SHP77 treated with DMSO at 0.1 percent for 48 hours (cell line): ENCODE measurements around the gene LIN7B.
A peak's percentile ranks its signal among the peaks of the same experiment; 100 is the strongest.

Experiments used
- DNase-seq: peaks from one replicate; lab custom pipeline; 2025; lab: John Stamatoyannopoulos, UW

LIN7B gene

GRCh38 chr19:49094505-49095482 lies 19.4 kb upstream of the LIN7B start:
- no peak for DNase-seq

- DNase-seq = peak; percentile 52
These were observed 16.5 kb upstream of the LIN7B start for GRCh38 chr19:49097453-49098288.

- no peak for DNase-seq
These were observed 15.4 kb upstream of the LIN7B start for GRCh38 chr19:49098795-49099194.

- no peak for DNase-seq
These were observed 13.0 kb upstream of the LIN7B start for GRCh38 chr19:49101160-49101559.

- no peak for DNase-seq
These were observed 11.9 kb upstream of the LIN7B start for GRCh38 chr19:49102303-49102702.

GRCh38 chr19:49103331-49104085 lies 10.7 kb upstream of the LIN7B start:
- DNase-seq = no peak

- no peak for DNase-seq
These were observed 9.8 kb upstream of the LIN7B start for GRCh38 chr19:49104229-49104864.

- peak; percentile 5 for DNase-seq
These were observed 7.5 kb upstream of the LIN7B start for GRCh38 chr19:49106648-49107135.

- no peak for DNase-seq
These were observed 6.3 kb upstream of the LIN7B start for GRCh38 chr19:49107625-49108459.

- no peak for DNase-seq
These were observed 5.1 kb upstream of the LIN7B start for GRCh38 chr19:49109051-49109450.

GRCh38 chr19:49109569-49110233 lies 4.5 kb upstream of the LIN7B start:
- DNase-seq = no peak

GRCh38 chr19:49110567-49110966 lies 3.6 kb upstream of the LIN7B start:
- DNase-seq = no peak

- DNase-seq = no peak
These were observed 2.8 kb upstream of the LIN7B start for GRCh38 chr19:49111218-49111998.

GRCh38 chr19:49114630-49115363 lies 627 bp downstream of the LIN7B start:
- DNase-seq = no peak

GRCh38 chr19:49116544-49116943 lies 2.4 kb downstream of the LIN7B start:
- no peak for DNase-seq

GRCh38 chr19:49117677-49118564 lies 3.8 kb downstream of the LIN7B start:
- DNase-seq = no peak
